GM12878 (cell line): ENCODE data around the gene SOX6.
"Not testable (repeated sequence)": the region's sequence is repeated elsewhere in the genome, so short reads cannot be mapped to it uniquely, and the experiment has no call there.

Source experiments
- ASH2L ChIP-seq: fragments of 300-600, 200-600 bp; sonication (generic); IDR thresholded peaks from 2 replicates; pipeline ENCODE4 v1.6.1; 2017; ENCODE audit warnings: low read depth, mild to moderate bottlenecking, borderline replicate concordance
- CBX5 ChIP-seq: sonication (generic); IDR thresholded peaks from 2 replicates; pipeline ENCODE4 v1.6.1; 2016; ENCODE audit warnings: low read depth, moderate library complexity, mild to moderate bottlenecking, inconsistent platforms
- PAX5 ChIP-seq: IDR thresholded peaks from 2 replicates; pipeline ENCODE4 v1.6.1; 2011; ENCODE audit warnings: low read depth, low read length, borderline replicate concordance
- RAD21 ChIP-seq: IDR thresholded peaks from 2 replicates; pipeline ENCODE4 v1.6.1; 2011; ENCODE audit warnings: mild to moderate bottlenecking, low read depth, low read length, moderate library complexity; ENCODE audit not compliant: insufficient read depth
- SIN3A ChIP-seq: IDR thresholded peaks from 2 replicates; pipeline ENCODE4 v1.6.1; 2012; ENCODE audit warnings: low read depth, low read length, improper control_type of control experiment
- YY1 ChIP-seq: IDR thresholded peaks from 2 replicates; pipeline ENCODE4 v1.6.1; 2011; ENCODE audit warnings: low read depth, mild to moderate bottlenecking, low read length
- ZNF274 ChIP-seq: IDR thresholded peaks from one replicate; pipeline ENCODE4 v1.8.0; 2011; ENCODE audit not compliant: insufficient read length, insufficient read depth

DNA sequence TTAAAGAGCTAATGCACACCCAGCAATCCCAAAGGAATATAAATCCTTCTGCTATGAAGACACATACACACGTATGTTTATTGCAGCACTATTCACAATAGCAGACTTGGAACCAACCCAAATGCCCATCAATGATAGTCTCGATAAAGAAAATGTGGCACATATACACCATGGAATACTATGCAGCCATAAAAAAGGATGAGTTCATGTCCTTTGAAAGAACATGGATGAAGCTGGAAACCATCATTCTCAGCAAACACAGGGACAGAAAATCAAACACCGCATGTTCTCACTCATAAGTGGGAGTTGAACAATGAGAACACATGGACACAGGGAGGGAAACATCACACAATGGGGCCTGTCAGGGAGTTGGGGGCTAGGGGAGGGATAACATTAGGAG is 19.3 kb upstream of the SOX6 start:
- not testable (repeated sequence) for TF ChIP-seq ASH2L, SIN3A, RAD21, PAX5, ZNF274, CBX5, YY1
